Limb (tissue), 2 donors: Measurements from ENCODE around the gene NAPEPLD.
"Not testable (repeated sequence)": the region's sequence is repeated elsewhere in the genome, so short reads cannot be mapped to it uniquely, and the experiment has no call there.

ENCODE experiments used
- DNase-seq, 2 donors: peaks; one replicate each; pipeline ENCODE4 v3.0.0-alpha.2; 2016; ENCODE audit errors: extremely low spot score in 2 of 2

NAPEPLD gene

GRCh38 chr7:103068414-103069403, 80.2 kb downstream of the NAPEPLD start:
- DNase-seq = no peak

DNA sequence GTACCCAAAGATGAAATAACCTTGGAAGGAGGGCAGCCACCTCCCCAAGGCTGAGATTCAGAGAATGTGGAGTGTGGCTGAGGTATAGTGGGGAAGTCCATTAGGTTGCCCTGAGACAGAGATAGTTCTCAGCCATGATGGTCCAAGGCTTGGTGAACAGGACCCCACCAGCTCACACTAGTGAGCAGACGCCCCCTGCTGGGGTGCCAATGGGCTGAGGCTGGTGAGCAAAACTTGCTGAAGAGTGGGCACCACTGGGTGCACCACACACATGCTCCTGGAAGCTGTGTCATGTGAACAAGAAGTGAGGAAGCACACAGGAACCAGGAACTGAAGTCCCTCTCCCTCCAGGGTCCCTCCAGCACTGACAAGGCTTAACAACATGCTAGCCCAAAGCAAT, 83.2 kb downstream of the NAPEPLD start:
- no peak for DNase-seq

GRCh38 chr7:103063895-103064294, 85.0 kb downstream of the NAPEPLD start:
- DNase-seq = no peak

DNA sequence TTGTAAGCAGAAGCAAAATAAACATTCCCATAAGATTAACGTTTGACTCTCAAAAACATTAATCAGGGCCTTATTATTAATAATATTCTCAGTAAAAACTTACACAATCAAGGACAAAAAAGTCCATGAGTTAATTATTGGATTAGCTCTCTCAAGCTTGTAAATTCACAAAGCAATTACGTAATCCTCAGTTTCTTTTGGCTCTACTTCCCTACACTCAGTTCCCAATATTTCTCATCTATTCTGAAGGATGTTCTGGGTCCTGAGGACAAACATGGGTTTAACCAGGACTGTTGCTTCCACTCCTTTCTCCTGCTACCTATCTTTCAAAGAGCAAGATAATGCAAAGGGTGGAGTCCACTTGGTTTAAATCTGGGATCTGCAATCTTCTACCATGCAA, 89.4 kb downstream of the NAPEPLD start:
- DNase-seq = no peak

DNA sequence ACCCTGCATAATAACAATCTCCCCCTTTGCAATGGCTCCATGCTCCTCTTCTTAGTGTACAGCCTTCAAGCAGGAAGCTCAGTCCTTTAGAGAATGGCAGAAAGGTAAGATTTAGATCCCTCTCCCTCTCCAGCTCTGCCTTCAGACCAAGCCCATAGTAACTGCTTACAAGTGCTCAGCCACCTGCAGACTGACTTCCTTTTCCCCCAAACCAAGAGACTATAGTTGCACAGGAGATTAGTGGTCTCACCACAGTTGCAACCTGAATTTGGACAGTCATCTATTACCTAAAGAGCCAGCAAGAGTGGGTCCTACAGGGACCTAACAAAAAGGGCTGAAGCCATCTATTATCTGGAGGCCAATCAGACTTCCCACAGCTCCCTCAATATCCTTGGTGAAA, 90.8 kb downstream of the NAPEPLD start:
- no peak for DNase-seq

DNA sequence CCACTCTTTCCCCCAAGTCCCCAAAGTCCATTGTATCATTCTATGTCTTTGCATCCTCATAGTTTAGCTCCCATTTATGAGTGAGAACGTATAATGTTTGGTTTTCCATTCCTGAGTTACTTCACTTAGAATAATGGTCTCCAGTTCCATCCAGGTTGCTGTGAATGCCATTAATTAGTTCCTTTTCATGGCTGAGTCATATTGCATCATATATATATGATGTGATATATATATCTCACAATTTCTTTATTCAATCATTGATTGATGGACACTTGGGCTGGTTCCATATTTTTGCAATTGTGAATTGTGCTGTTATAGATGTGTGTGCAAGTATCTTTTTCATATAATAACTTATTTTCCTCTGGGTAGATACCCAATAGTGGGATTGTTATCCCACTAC, 92.9 kb downstream of the NAPEPLD start:
- not testable (repeated sequence) for DNase-seq

GRCh38 chr7:103051519-103051918, 97.4 kb downstream of the NAPEPLD start:
- DNase-seq = no peak
